ENCODE results near the gene ANKS1B.
A peak's percentile ranks its signal among the peaks of the same experiment; 100 is the strongest.

ANKS1B gene

DNA sequence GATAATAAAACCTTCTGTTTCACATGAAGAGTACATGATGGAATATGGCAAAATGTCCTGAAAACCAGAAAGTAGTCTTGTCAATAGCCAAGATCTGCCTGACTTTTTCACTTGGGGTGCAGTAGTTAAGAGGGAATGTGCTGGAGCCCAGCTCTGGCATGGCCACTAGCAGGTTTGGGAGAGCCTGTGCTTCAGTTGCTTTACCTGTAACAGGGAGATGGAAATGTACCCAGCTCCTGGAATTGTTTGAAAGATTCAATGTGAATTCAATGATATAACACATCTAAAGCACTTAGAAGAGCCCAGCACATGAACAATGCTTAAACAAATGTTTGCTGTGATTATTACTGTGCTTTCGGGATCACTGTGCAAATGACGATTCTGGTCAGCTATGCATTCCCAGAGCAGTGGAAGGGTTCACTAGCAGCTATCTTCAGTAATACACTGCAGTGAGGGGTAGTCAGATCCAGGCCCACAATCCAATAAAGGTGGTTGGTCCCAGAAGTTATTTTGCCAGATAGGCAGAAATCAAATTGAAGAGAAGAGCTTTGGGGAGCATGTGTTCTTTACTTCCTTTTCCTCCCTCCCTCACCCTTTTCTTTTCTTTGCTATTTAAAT is 1114.7 kb downstream of the ANKS1B start:
- no peak for DNase-seq (ENCODE audit: low spot score)

DNA sequence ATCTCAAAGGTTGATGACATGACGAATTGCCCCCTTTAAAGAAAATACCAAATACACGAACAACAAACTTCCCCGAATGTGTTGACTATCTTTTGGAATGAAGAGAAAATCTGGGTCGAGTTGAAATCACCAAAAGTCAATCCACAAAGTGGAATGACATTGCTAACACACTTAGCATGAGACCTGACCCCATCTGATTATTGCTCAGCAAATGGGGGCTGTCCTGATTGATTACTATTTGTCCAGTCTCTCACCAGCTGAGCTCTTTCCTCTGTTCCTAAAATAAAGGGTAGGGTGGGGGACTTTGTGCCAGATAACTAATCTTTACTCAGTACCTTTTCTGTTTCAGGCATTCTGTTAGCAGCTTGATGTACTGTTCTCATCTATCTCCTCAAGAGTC is 1116.2 kb downstream of the ANKS1B start:
- no peak for DNase-seq (ENCODE audit: low spot score)

DNA sequence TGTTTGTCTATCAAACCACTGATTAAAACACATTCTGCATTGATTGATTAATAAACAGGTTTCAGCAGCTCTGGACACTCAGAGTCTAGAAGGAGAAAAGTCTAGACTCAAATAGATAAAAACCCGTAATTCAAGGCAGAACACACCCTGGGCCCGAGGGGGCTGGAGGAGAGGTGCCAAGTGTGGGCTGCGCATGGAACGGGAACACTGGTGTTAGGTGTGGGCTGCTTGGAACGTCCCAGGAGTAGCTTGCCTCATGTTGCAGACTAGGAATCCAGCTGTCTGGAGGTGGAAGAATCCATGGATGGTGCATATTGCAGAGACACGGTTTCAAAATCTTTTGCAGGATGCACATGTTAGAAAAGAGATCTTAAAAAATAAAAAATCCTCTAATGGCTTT is 1116.7 kb downstream of the ANKS1B start:
- no peak for DNase-seq (ENCODE audit: low spot score)

DNA sequence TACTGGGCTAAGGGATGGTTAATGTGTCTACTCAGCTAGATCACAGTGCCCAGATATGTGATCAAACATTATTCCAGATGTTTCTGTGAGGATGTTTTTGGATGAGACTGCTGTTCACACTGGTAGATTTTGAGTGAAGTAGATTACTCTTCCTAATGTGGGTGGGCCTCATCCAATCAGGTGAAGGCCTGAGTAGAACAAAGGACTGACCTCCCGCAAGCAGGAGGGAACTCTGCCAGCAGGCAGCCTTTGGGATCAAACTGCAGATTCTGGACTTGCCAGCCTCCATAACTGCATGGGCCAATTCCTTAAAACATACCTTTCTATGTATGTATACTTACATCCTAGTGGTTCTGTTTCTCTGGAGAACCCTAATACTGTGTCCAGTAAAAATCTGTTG is 1120.4 kb downstream of the ANKS1B start:
- no peak for DNase-seq (ENCODE audit: low spot score)

DNA sequence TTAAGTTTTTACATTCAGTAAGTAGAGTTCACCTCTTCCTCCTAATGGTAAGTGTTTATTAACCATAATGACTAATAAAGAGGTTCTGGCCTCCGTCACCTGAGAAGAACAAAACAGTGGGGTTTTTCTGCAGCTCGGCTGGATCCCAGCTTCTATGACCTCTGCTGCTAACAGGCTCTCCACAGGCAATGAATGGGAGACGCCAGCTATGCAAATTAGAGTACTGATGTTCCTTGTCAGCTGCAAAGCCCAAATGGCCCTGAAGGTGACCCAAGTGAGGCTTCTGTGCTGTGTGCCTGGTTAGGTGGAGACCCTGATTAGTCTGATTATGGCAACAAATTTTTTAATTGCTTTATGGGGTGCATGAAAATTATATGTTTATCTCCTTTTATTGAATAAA is 1121.6 kb downstream of the ANKS1B start:
- DNase-seq (ENCODE audit: low spot score) = no peak

DNA sequence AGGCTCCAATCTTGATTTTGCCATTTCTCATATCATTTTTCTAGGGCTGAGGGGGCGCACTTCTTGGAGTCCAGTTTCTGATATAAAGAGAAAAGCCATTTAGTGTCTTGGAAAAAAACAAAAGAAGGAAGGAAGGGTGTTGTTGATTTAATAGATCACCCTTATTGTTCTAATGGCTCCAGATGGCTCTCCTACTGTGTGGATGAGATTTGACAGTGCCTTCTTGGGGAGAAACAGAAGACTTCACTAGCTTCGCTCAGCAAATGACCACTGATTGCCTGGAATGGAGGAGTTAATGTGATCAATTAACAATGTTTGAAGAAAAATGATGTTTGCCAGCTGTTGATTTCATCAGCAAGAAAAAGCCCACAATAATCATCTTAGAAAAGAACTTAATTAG is 1123.5 kb downstream of the ANKS1B start:
- DNase-seq (ENCODE audit: low spot score) = no peak

DNA sequence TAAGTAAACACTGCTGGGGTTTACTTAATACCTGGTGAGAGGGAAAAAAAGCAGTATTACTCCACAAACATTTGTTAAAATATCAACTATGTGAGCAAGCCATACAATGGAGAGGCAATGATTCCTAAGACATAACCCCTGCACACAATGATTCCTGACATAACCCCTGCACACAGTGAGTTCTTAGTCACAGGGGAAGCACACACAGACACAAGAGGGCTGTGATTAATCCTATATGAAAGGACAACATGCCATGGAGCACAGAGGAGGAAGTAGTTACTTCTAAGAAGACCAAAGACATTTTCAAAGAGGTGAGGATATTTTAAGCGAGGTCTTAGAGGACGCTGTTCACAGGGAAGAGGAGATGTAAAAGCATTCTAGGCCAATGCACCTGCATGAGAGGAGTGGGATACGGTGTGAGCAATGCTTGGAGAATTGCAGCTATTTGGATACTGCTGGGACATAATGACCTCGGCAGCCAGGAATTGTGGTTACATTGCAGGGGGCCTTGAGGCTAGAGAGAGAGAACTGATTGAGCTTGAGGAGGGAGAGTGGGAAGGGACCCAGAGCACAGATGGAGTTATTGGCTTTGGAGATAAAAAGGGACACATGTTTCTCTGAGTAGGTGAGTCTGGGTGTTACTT is 1127.7 kb downstream of the ANKS1B start:
- peak; percentile 86 for DNase-seq (ENCODE audit: low spot score)

DNA sequence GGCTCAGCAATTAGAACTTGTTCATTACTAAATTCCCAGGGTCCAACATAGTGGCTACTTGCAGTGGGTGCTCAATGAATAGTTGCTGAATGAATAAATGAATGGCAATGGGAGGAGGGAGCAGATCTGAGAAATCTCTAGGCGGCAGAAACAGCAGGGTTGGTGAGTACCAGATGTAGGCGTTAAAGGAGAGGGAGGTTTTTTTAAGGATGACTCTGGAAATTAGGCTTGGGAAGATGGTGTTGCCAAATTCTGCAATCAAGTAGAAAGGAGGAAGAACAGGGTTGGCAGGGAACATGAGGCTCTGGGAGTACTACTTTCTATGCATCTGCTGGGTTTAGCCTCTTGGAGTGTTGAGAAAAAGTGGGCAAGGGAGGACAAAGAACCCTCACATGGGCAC is 1132.6 kb downstream of the ANKS1B start:
- no peak for DNase-seq (ENCODE audit: low spot score)

DNA sequence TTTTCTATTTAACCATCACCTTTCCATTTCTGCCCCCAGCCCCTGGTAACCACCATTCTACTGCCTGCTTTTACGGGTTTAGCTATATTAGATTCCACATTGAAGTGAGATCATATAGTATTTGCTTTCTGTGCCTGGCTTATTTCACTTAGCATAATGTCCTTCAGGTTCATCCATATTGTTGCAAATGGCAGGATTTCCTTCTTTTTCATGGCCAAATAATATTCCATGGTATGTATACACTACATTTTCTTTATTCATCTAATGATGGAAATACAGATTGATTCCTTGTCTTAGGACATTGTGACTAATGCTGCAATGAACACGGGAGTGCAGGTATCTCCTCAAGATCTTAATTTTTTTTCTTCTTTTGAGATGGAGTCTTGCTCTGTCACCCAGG is 1137.5 kb downstream of the ANKS1B start:
- DNase-seq (ENCODE audit: low spot score) = no peak

DNA sequence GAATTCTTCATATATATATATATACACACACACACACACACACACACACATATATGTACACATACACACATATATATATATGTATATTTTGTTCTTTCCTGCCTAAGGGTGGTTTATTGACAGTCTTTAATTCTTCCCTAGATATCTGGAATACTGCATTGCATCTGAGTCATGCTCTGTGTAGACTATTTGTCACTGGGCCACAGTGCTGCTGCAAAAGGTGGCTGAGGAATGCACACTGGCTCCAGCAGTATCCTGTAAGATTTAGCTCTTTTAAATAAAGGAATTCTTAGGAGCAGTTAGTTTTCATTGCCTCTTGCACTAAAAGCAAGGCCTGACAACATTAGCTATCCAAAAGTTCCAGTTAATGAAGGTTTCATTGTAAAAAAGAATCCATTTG is 1138.8 kb downstream of the ANKS1B start:
- DNase-seq (ENCODE audit: low spot score) = peak; percentile 38

DNA sequence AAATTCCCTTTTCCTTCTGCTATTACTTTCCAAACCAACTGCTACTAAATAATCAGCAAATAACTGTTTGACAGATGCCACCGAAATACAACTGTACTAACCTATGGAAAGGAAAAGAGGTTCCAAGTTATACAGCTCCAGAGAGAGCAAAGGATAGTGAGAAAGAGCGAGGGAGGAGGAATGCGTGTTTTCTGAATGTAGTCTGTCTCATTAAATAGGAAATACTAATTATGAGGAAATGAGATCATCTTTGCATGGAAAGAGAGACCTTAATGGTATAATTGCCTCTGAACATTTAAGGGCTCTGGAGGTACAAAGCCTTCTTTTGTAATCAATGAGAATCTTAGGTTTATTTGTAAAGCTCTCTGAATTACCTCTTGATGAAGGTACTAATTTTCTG is 1144.4 kb downstream of the ANKS1B start:
- no peak for DNase-seq (ENCODE audit: low spot score)

DNA sequence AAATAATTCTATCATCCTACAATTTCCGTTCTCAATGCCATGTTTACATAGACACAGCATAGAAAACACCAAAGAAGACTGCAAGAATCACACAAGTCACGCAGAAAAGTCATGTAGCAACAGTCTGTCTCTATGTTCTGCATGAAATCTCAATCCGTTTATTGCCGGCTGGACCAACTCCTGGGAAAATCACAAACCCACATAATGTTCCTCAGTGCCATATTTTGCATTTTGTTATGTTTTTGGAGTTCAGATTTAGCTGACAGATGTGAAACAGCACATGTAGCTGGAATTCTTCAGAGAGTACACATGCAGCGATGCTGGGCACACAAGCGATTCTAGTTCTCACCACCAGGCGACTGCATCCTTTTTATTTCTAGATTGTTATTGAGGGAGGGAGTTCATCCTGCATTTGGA is 1146.5 kb downstream of the ANKS1B start:
- no peak for DNase-seq (ENCODE audit: low spot score)

DNA sequence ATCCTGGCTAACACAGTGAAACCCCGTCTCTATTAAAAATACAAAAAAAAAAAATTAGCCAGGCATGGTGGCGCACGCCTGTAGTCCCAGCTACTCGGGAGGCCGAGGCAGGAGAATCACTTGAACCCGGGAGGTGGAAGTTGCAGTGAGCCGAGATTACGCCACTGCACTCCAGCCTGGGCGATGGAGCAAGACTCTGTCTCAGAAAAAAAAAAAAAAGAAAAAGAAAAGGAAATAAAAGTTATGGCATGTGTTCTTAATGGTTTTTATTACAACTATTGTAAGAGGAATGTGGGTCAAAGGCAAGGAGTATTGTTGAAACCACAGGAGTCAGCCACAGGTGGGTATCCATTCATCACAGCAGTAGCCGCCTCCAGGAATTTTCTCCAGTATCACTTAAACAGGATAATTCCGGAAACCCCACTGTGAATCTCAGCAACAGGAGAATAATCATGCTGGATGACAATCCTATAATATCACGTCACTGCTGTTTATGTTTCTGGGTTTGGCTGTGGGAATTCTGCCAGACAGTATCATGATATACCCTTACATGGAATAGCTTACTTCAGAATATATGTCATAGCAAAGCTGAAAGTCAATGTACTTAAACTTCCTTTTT is 1147.5 kb downstream of the ANKS1B start:
- DNase-seq (ENCODE audit: low spot score) = peak; percentile 5

DNA sequence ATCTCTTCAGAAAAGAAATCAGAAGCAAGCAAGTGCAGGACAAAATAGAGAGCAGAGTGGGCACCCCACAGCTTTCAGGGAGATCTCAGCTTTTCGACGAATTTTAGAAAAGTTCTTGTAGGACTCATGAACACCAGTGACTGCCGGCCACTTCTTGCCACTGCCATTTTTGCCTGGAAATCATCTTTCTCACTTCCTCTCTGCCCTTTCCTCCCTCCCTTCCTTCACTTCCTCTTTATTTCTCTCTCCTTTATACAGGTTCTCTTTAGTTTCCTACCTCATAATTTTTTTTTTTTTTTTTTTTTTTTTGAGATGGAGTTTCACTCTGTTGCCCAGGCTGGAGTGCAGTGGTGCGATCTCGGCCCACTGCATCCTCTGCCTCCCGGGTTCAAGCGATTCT is 1154.1 kb downstream of the ANKS1B start:
- no peak for DNase-seq (ENCODE audit: low spot score)

DNA sequence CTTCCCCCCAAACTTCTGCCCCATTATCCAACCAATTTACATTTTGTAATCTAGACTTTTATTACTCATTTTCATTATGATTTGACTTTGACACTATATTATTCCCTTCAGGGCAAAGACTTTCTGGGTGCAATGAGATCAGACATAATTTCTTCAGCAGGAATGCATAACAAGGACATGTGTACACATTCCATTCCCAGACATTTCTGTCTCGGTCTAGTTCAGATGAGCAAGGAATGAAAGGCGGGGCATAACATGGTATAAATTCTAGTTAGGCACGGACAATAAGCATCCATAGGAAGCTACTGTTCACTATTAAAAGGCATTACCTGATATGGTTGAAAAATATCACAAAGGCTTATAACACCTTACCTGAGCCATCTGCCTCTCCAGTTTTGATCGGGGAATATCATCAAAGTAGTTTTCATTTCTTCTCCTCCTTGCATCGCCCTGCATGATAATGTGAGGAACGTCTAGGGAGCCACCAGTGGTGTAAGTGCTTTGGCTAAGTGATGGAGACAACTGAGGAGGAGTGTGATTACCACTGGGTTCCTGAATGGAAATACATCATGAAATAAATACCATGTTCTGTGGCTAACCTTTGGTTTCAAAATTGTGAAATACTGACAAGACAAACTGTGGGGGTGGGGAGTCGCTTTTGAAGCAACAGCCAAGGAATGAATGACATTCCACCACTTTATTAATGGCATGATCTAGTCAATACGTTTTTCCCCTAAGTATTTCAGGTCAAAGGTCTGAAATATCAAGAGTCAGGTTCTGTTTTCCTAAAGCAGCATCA is 1155.7 kb downstream of the ANKS1B start:
- peak; percentile 19 for DNase-seq (ENCODE audit: low spot score)

DNA sequence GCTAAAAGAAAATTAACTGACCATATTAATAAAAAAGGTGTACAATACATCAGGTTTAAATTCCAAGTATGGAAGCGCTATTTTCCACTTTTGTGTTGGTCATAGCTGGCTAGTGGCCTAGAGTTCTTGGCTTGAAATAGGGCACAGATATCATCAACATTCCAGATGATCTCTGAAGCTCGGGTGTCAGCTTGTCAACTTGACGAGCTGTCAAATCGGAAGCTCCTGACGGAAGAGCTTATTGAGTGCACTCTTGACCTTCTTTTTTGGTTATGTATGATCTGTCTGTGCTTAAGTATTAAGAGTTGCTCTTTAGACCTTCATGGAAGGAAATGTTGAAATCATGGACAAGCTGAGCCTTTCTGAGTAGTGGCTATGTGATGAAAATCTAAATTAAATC is 1161.7 kb downstream of the ANKS1B start:
- no peak for DNase-seq (ENCODE audit: low spot score)

DNA sequence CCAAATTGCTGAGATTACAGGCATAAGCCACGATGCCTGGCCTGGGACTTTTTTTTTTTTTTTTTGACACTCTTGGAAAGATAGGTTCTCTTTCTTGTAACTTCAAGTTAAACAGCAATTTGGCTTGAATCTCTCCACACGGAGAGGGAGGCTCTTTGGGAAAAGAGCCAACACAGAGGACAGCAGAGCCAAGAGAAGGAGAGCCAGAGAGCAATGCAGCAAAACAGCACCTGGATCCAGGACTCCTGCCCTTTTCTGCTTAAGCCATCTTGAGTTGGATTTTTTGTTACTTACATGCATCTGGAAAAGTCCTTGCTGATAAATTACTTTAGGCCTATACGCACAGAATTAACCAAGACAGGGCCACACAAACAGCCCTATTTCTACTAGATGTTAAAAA is 1162.9 kb downstream of the ANKS1B start:
- DNase-seq (ENCODE audit: low spot score) = no peak

DNA sequence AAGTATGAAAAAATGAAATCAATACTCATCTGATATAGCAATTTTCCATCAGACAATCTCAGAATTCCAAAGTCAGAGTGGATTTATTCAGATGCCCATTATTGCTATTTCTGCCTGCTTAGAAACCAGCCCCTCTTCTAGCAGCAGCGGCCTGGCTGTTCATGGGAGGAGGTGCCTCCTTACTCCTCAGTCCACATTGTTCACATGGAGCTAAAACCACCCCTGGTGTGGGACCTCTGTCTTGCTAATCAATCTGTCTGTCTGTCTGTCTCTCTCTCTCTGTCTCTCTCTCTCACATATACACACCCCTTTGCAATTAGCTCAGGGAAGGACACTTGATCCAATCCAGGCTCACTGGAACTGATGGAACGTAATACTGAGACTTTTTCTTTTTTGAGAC is 1163.5 kb downstream of the ANKS1B start:
- DNase-seq (ENCODE audit: low spot score) = no peak

DNA sequence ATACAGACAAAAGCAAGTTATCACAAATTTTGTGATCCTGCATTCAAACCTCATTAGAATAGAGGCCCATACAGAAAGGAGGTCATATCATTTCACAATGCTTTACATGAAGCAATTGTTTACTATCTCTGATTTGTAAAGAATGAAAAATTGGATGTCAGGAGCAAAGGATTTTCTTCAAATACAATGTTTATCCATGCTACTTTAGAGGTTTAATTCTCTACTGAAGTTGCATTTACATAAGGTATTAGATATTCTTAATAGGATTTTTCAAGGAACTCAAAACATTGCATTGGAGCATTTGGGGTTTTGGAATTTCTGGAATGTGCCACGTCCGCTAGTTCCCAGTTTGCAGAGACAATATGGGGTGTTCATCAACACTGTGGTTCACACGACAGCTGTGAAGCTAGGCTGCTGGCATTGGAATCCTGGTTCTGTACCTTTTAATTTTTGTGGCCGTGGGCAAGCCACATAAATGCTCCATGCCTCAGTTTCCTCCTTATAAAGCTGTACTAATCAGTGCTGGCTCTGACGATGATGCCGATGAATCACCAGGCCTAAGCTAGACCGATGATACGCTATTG is 1164.8 kb downstream of the ANKS1B start:
- DNase-seq (ENCODE audit: low spot score) = no peak

DNA sequence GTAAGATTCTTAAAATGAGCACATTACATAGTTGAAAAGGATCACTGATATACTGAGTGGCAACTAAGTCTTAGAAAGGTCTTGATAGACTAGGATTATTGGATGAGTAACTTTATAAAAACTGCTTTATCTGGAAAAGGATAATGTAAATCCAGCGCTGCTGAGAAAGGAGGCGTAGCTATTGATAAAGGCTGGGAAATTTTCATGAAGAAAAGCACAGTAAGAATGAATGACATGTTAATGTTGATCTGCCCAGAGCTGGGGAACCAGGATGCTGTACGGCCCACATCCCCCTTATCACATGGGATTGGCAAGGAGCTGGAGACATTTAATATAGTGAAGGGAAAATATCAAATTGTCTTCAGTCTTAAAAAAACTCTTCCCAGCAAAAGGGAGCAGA is 1165.7 kb downstream of the ANKS1B start:
- no peak for DNase-seq (ENCODE audit: low spot score)

DNA sequence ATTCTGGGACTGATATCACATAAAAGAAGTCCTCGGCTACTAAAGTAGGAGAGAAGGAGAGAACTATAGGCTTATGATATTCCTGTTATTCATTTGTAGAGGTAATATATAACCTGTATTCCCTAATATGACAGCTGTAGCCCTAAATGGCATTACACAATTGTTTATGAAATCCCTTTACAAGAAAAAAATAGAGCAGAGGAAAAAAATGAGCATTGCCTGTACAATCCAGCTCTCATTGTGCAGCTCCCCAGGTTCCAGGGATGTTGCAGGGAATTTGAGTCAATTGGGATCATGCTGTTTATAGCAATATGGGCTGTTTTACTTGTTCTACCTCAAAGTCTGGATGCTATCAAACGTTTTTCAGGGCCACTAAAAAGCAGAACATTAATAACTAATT is 1166.5 kb downstream of the ANKS1B start:
- DNase-seq (ENCODE audit: low spot score) = no peak

DNA sequence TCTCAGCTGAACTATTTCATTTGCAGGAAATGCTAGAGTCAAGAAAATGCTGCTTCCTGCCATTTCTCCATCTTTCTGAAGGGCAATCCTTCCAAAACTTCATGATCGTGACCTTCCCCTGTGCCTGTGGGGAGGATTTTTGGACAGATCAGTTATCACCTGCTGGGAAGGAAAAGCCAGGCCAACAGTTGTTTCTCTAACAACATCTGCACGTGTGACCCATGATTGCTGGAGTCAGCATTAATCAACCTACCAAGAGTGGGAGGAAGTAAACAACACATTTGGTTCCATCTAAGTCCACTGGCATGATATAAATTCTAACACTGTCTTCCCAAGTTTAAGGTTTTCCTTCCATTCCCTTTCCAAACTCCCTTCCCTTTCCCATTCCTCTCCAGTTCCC is 1167.0 kb downstream of the ANKS1B start:
- no peak for DNase-seq (ENCODE audit: low spot score)

DNA sequence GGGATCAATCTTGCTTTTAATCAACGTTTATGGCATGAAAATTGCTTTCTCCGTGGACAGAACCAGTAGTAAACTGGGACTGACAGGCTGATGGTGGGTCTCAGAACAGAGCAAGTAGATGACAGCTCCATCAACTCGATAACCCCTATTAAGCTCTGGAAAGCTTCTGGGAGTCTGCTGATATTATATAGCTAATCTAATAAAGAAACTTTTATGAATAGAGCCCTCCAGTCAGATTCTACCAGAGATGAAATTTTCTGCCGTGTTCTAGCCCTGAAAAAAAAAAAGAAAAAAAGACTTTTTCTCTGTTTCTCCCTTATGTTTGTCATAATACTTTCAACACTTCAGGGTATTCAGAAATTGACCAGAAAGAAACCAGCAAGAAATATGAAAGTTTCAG is 1168.0 kb downstream of the ANKS1B start:
- no peak for DNase-seq (ENCODE audit: low spot score)
